Parathyroid adenoma (tissue), 2 donors: ENCODE measurements around the gene NACC1.

Source experiments
- H2AFZ ChIP-seq: fragments of 300-600 bp; sonication (generic); one replicate; pipeline ENCODE4 v1.7.0; 2017; ENCODE audit warnings: antibody characterized with exemption, mild to moderate bottlenecking
- H3K27ac ChIP-seq: fragments of 300-600 bp; sonication (generic); one replicate; pipeline ENCODE4 v1.7.0; 2017
- H3K27me3 ChIP-seq: fragments of 300-600 bp; sonication (generic); one replicate; pipeline ENCODE4 v1.7.0; 2017; ENCODE audit warnings: low read length; ENCODE audit not compliant: control insufficient read depth, insufficient read depth
- H3K36me3 ChIP-seq: fragments of 300-600 bp; sonication (generic); one replicate; pipeline ENCODE4 v1.7.0; 2017; ENCODE audit warnings: low read length; ENCODE audit not compliant: control insufficient read depth, insufficient read depth
- H3K4me1 ChIP-seq: fragments of 300-600 bp; sonication (generic); one replicate; pipeline ENCODE4 v1.7.0; 2017; ENCODE audit warnings: control low read depth
- H3K4me2 ChIP-seq: fragments of 300-600 bp; sonication (generic); one replicate; pipeline ENCODE4 v1.7.0; 2017; ENCODE audit warnings: low read length
- H3K4me3 ChIP-seq: fragments of 300-600 bp; sonication (generic); one replicate; pipeline ENCODE4 v1.7.0; 2017; ENCODE audit warnings: low read depth, low read length
- H3K79me2 ChIP-seq: fragments of 300-600 bp; sonication (generic); one replicate; pipeline ENCODE4 v1.7.0; 2017; ENCODE audit warnings: control low read depth
- H3K9ac ChIP-seq: fragments of 300-600 bp; sonication (generic); one replicate; pipeline ENCODE4 v1.7.0; 2017; ENCODE audit warnings: mild to moderate bottlenecking
- H3K9me3 ChIP-seq: fragments of 300-600 bp; sonication (generic); one replicate; pipeline ENCODE4 v1.7.0; 2017; ENCODE audit warnings: low read length; ENCODE audit not compliant: control insufficient read depth
- CTCF ChIP-seq: fragments of 300-600 bp; sonication (generic); IDR thresholded peaks from one replicate; pipeline ENCODE4 v1.7.0; 2017; ENCODE audit warnings: antibody characterized with exemption, mild to moderate bottlenecking
- donor health status: primary hyperparathyroidism.

NACC1 gene

DNA sequence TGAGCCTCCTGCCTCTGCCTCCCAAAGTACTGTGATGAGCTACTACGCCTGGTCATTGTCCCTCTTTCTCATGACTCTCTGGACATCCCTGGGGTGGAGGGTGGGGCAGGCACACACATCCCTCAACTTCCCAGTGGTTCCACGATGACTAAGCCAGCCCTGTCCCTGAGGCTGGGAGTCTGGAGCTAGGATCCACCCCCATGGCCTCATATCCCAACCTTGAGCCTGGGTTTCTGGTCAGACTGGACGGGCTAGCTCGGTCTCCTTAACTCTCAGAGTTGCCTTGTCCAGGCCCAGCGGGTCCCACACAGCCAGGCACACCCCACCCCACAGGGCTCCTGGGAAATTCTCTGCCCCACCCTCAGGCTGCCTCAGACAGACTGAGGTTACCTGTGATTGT, 51.7 kb downstream of the NACC1 start:
- Histone ChIP-seq H2AFZ (no peak overlapping the region), H3K4me2 (no peak overlapping the region), H3K9ac (no peak overlapping the region), H3K36me3 (no peaks in the 10 kb centered on the region), H3K27me3 (no peaks in the 10 kb centered on the region), H3K79me2 (no peaks in the 10 kb centered on the region), H3K4me1 (peaks cover 30% of the 10 kb centered on the region), H3K27ac (no peak overlapping the region), H3K9me3 (no peaks in the 10 kb centered on the region), H3K4me3 (no peak overlapping the region)
- no peak for TF ChIP-seq CTCF

DNA sequence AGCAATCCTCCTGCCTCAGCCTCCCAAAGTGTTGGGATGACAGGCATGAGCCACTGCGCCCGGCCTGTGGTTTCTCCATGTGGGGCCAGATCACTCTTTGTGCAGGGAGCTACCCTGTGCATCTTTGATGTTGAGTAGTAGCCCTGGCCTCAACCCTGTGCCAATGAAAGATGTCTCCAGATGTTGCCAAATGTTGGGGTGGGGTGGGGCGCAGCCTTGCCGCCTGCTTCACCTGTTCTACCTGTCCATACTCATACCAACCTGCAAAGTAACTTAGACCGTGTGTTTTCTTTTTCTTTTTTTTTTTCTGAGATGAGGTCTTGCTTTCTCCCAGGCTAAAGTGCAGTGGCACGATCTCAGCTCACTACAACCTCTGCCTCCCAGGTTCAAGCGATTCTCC, 53.1 kb downstream of the NACC1 start:
- no peaks in the 10 kb centered on the region for H3K9me3 ChIP-seq
- H3K79me2 ChIP-seq, result no peaks in the 10 kb centered on the region
- H3K27me3 ChIP-seq, result no peaks in the 10 kb centered on the region
- H3K27ac ChIP-seq, result no peak overlapping the region
- H3K4me2 ChIP-seq, result no peak overlapping the region
- no peak overlapping the region for H2AFZ ChIP-seq
- H3K9ac ChIP-seq, result no peak overlapping the region
- H3K36me3 ChIP-seq, result no peaks in the 10 kb centered on the region
- peaks cover 26% of the 10 kb centered on the region for H3K4me1 ChIP-seq
- H3K4me3 ChIP-seq, result no peak overlapping the region
- no peak for TF ChIP-seq CTCF

GRCh38 chr19:13172346-13173138, 54.5 kb downstream of the NACC1 start:
- H3K9ac ChIP-seq, result no peak overlapping the region

DNA sequence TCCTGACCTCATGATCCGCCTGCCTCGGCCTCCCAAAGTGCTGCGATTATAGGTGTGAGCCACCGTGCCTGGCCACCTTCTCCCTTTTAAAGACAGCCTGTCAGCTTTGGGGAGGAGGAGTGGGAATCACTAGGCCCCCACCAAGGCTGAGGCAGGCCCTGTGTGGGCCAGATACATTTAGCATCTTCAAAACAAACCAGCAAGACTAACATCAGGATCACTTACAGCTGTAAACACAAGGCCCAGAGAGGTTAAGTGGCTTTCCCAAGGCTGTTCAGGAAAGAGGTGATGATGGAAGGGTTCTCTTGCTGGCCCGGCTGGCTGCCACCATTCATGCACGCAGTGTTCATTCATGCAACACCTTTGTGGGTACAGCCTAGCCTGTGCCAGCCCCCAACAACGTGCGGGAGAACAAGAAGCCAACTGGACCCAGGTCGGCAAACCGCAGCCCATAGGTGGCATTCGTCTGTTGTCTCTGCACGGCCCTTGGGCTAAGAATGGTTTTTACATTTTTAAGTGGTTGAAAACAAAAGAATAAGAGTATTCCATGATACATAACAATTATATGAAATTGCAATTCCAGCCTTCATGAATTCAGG, 55.2 kb downstream of the NACC1 start:
- H3K4me2 ChIP-seq, result no peak overlapping the region
- no peak overlapping the region for H3K4me3 ChIP-seq
- H3K79me2 ChIP-seq, result no peaks in the 10 kb centered on the region
- TF ChIP-seq CTCF, result no peak
- peak overlapping the region; percentile 79 for H2AFZ ChIP-seq
- H3K9me3 ChIP-seq, result no peaks in the 10 kb centered on the region
- no peaks in the 10 kb centered on the region for H3K36me3 ChIP-seq
- peak overlapping the region; percentile 90 for H3K27ac ChIP-seq
- no peak overlapping the region for H3K9ac ChIP-seq
- H3K4me1 ChIP-seq, result peaks cover 15% of the 10 kb centered on the region
- no peaks in the 10 kb centered on the region for H3K27me3 ChIP-seq

More at GRCh38 chr19:13172346-13173138, 54.5 kb downstream of the NACC1 start:
- no peaks in the 10 kb centered on the region for H3K36me3 ChIP-seq
- H2AFZ ChIP-seq, result peak overlapping the region; percentile 79
- peaks cover 16% of the 10 kb centered on the region for H3K4me1 ChIP-seq
- H3K79me2 ChIP-seq, result no peaks in the 10 kb centered on the region
- H3K27me3 ChIP-seq, result no peaks in the 10 kb centered on the region
- no peak for TF ChIP-seq CTCF
- H3K4me3 ChIP-seq, result peak overlapping the region; percentile 9
- peak overlapping the region; percentile 45 for H3K4me2 ChIP-seq
- H3K27ac ChIP-seq, result peak overlapping the region; percentile 90
- H3K9me3 ChIP-seq, result no peaks in the 10 kb centered on the region
